ENCODE results near the gene SNX10. TPM values are rescaled to one million over a fixed set of nuclear protein-coding genes. Genes with fewer than 3 reads are reported as not detected.

Gene SNX10
- total RNA-seq, 4 donors from 2014 or later, result 7.7 to 65.6 (median 21.5) TPM

- peak; percentile 67 for ATAC-seq (ENCODE audit: low FRiP score)
- no peak for DNase-seq (ENCODE audit: low spot score)
- TF ChIP-seq, protein P1, sequence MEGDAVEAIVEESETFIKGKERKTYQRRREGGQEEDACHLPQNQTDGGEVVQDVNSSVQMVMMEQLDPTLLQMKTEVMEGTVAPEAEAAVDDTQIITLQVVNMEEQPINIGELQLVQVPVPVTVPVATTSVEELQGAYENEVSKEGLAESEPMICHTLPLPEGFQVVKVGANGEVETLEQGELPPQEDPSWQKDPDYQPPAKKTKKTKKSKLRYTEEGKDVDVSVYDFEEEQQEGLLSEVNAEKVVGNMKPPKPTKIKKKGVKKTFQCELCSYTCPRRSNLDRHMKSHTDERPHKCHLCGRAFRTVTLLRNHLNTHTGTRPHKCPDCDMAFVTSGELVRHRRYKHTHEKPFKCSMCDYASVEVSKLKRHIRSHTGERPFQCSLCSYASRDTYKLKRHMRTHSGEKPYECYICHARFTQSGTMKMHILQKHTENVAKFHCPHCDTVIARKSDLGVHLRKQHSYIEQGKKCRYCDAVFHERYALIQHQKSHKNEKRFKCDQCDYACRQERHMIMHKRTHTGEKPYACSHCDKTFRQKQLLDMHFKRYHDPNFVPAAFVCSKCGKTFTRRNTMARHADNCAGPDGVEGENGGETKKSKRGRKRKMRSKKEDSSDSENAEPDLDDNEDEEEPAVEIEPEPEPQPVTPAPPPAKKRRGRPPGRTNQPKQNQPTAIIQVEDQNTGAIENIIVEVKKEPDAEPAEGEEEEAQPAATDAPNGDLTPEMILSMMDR (IDR thresholded peaks at IDR 0.05), result peak in 1 of 3 donors; percentile 15
Measured at GRCh38 chr7:26365077-26365900, 73.6 kb downstream of the SNX10 start.

DNA sequence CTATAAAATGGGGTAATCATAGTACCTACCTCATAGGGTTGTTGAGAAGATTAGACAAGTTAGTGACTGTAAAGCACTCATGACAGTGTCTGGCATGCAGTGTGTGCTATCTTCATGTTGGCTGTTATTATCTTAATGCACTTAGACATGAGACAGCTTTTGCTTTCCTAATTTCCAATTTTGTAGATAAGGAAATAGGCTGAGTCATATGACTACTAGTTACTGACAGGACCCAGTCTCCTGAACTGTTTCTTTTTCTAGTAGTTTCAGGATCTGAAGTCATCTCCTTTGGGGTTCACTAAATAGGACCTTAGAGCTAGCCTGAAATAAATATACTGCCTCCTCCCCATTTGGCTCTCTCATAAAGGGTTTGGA is 74.2 kb downstream of the SNX10 start:
- ATAC-seq (ENCODE audit: low FRiP score) (no peak), DNase-seq (ENCODE audit: low spot score) (no peak)
- TF ChIP-seq, protein P1 (IDR thresholded peaks at IDR 0.05), result no peak

- ATAC-seq (ENCODE audit: low FRiP score) (no peak), DNase-seq (ENCODE audit: low spot score) (no peak)
- TF ChIP-seq, protein P1 (IDR thresholded peaks at IDR 0.05), result no peak
Measured at GRCh38 chr7:26367219-26367711, 75.6 kb downstream of the SNX10 start.

- TF ChIP-seq, protein P1 (IDR thresholded peaks at IDR 0.05), result no peak
- DNase-seq (ENCODE audit: low spot score), result no peak
- ATAC-seq (ENCODE audit: low FRiP score), result no peak
Measured at GRCh38 chr7:26368542-26368941, 76.9 kb downstream of the SNX10 start.

DNA sequence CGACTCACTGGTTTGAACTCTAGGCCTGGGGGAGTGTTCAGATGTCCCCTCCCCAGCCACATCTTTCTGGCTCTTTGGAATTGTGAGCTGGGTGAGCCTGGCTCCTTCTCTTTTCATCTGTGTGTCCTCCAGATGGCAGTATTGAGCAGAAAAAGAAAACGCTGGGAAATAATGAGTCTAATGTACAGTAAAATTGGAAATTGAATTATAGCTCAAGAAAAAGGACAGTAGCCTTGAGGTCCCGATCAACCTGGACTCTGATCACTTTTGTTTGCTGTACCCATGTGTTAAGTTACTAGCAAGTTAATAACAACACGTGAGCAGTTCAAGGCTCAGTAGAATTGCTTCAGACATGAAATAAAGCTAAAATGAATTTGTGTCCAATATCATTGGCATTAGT is 77.9 kb downstream of the SNX10 start:
- TF ChIP-seq, protein P1 (IDR thresholded peaks at IDR 0.05), result peak in 1 of 3 donors; percentile 55
- no peak for DNase-seq (ENCODE audit: low spot score)
- peak; percentile 65 for ATAC-seq (ENCODE audit: low FRiP score)

DNA sequence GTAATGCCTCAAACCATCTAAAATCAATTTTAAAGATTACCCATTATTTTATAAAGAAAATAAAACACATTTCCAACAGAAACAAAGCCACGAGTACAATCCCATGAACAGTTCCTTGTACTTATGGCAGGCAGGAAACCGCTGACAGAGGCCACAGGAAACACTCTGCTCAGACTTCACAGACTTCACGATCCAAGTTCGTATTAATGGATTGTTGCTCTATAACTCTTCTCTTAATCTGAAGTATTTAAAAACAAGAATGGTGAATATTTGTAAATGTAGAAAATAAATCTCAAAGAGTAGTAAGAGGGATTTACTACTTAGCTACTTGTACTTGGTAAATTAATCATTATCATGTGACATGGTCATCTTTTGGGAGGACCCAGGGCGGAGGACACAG is 78.3 kb downstream of the SNX10 start:
- ATAC-seq (ENCODE audit: low FRiP score), result no peak
- DNase-seq (ENCODE audit: low spot score), result no peak
- TF ChIP-seq, protein P1 (IDR thresholded peaks at IDR 0.05), result no peak

DNA sequence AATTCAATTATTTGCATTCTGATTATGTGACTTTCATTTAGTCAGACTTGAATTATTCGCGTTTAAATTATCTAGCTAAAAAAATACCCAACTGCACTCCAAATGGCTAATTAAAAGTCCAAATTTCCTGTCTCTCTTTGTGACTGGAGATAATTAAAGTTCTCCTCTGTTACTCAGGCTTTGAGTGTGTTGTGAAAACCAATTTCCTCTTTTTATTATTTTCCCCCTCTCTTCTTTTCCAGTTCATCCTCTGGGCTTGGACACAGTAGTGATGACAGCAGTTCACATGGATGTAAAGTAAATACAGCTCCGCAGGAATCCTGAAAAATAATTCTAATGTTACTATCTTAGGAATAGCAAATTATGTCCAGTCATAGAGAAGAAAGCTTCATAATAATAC is 80.6 kb downstream of the SNX10 start:
- TF ChIP-seq, protein P1 (IDR thresholded peaks at IDR 0.05), result no peak
- ATAC-seq (ENCODE audit: low FRiP score), result no peak
- no peak for DNase-seq (ENCODE audit: low spot score)
